HepG2 (cell line): ENCODE data around the gene PRAMEF4. TPM values are rescaled to one million over a fixed set of nuclear protein-coding genes. Genes with fewer than 3 reads are reported as not detected.
"Not testable (repeated sequence)": the region's sequence is repeated elsewhere in the genome, so short reads cannot be mapped to it uniquely, and the experiment has no call there.

Experiments used
- ATAC-seq: fragments of 200-7000 bp; cut with Tn5 transposase; 3 replicates; pipeline ENCODE4 v1.9.1; 2020; ENCODE audit warnings: mild to moderate bottlenecking, moderate library complexity
- Bru-seq: library from RNA; stranded (reverse); fragments of 400-500 nt; gene quantifications from one replicate; lab custom pipeline; 2021; lab: Mats Ljungman, UMichigan
- BruChase-seq, 2 experiments: library from RNA; stranded (reverse); fragments of 400-500 nt; gene quantifications; one replicate each; lab custom pipeline; 2021; lab: Mats Ljungman, UMichigan
- BruUV-seq: library from RNA; stranded (reverse); fragments of 400-500 nt; replicated peaks from 2 replicates; lab custom pipeline; 2021; lab: Mats Ljungman, UMichigan
- CTCF ChIA-PET: fragments of 300-600 bp; formaldehyde crosslinking; extraction: SDS; loops from one replicate; lab custom pipeline; 2021; ENCODE audit warnings: low total read pairs, inconsistent platforms, low intra/inter-chr PET ratio; lab: Yijun Ruan, JAX
- POLR2A ChIA-PET: fragments of 350-600 bp; sonication (Branson Sonifier 250); formaldehyde crosslinking; loops from one replicate; lab custom pipeline; 2020; ENCODE audit warnings: antibody characterized with exemption, inconsistent platforms; lab: Yijun Ruan, JAX
- DNase-seq: peaks from one replicate; pipeline ENCODE4 v3.0.0-alpha.2; 2015; ENCODE audit warnings: low spot score
- FAIRE-seq: peaks from 3 replicates; lab custom pipeline; 2011; peaks lifted over from hg19 to GRCh38; lab: Jason Lieb, UNC
- H2AFZ ChIP-seq: one replicate; pipeline ENCODE4 v1.6.1; 2011; ENCODE audit warnings: low read length, inconsistent platforms
- H3K27ac ChIP-seq: fragments of 300-600 bp; 3 replicates; pipeline ENCODE4 v1.8.0; 2011; ENCODE audit warnings: mixed run types, mild to moderate bottlenecking, mixed read lengths, low read length, inconsistent platforms; ENCODE audit not compliant: insufficient read depth; ENCODE audit errors: extremely low read length
- H3K27me3 ChIP-seq, 2 experiments: fragments of 200-600 bp in 1 of 2; 2 replicates in 1 of 2; 3 replicates in 1 of 2; pipeline versions ENCODE4 v1.6.0 to v1.8.0; 2011; ENCODE audit warnings: low read length in 2 of 2, mild to moderate bottlenecking in 2 of 2, moderate library complexity in 2 of 2, inconsistent platforms in 1 of 2; ENCODE audit not compliant: insufficient read depth in 2 of 2, control insufficient read depth in 1 of 2
- H3K36me3 ChIP-seq, 2 experiments: fragments of 200-600 bp in 1 of 2; replicated peaks in 1 of 2; 2 replicates in 1 of 2; 3 replicates in 1 of 2; pipeline versions ENCODE4 v1.5.1 to v1.8.0; 2011; ENCODE audit warnings: low read length in 2 of 2, inconsistent platforms in 1 of 2; ENCODE audit not compliant: insufficient read depth in 2 of 2, control insufficient read depth in 1 of 2
- H3K4me1 ChIP-seq: 2 replicates; pipeline ENCODE4 v1.5.1; 2012; ENCODE audit warnings: low read length, inconsistent platforms; ENCODE audit not compliant: insufficient read depth
- H3K4me2 ChIP-seq: 2 replicates; pipeline ENCODE4 v1.6.0; 2011; ENCODE audit warnings: low read depth, low read length, inconsistent platforms
- H3K4me3 ChIP-seq, 3 experiments: fragments of 200-600 bp in 1 of 3; sonication (generic), shearing (Covaris generic) in 1 of 3; replicated peaks in 1 of 3; 2 replicates each; pipeline ENCODE4 v1.5.1; 2011 to 2016; ENCODE audit warnings: low read length in 3 of 3, inconsistent platforms in 2 of 3, low read depth in 2 of 3, mild to moderate bottlenecking in 2 of 3, control low read depth in 1 of 3, mixed read lengths in 1 of 3; ENCODE audit not compliant: insufficient read depth in 1 of 3
- H3K79me2 ChIP-seq: one replicate; pipeline ENCODE4 v1.6.1; 2011; ENCODE audit warnings: low read length, inconsistent platforms; ENCODE audit not compliant: insufficient read depth
- H3K9ac ChIP-seq: 2 replicates; pipeline ENCODE4 v1.6.0; 2011; ENCODE audit warnings: mild to moderate bottlenecking, low read depth, low read length, inconsistent platforms; ENCODE audit not compliant: insufficient read depth
- H3K9me3 ChIP-seq: 2 replicates; pipeline ENCODE4 v1.5.1; 2012; ENCODE audit warnings: mild to moderate bottlenecking, low read length
- H4K20me1 ChIP-seq: 2 replicates; pipeline ENCODE4 v1.6.0; 2011; ENCODE audit warnings: inconsistent platforms, mild to moderate bottlenecking, low read length, moderate library complexity; ENCODE audit not compliant: insufficient read depth
- WGBS: methylation state at CpG from one replicate; pipeline ENCODE4 v1.1.6; 2017; ENCODE audit warnings: low lambda C conversion rate; 5-methylcytosine and 5-hydroxymethylcytosine counted together
- in situ Hi-C: cut with HindIII; loops from 2 replicates; pipeline ENCODE4 v1.10.0; 2017; ENCODE audit warnings: low pct_unique_long_range_greater_than_20kb; ENCODE audit not compliant: extremely low pct_ligation_motif_present
- intact Hi-C: fragments of 100-400 bp; cut with micrococcal nuclease; formaldehyde crosslinking; loops from one replicate; pipeline ENCODE4 v1.10.0; 2022; ENCODE audit not compliant: unreplicated experiment
- long read RNA-seq, 2 experiments: library from RNA in 1 of 2; library from polyadenylated mRNA in 1 of 2; stranded (forward) in 1 of 2; unstranded in 1 of 2; transcript quantifications; one replicate each; pipeline ENCODE4 v2.0.0, GENCODE V29; 2019 to 2022
- polyA minus RNA-seq, 3 experiments: library from RNA; depleted of rRNA, polyadenylated mRNA; stranded (reverse); fragments of >200 nt; gene quantifications; 2 replicates each; pipeline ENCODE4 v1.2.3, GENCODE V29; 2011; ENCODE audit warnings: low replicate concordance in 1 of 3
- polyA plus RNA-seq, 8 experiments: library from polyadenylated mRNA; depleted of rRNA in 3 of 8; stranded (reverse) in 7 of 8; unstranded in 1 of 8; fragments of >200 nt; fragmentation: Illumina TruSeq in 4 of 8; extraction: Trizol in 4 of 8; gene quantifications; 2 replicates each; pipeline versions ENCODE4 v1.2.1 to v1.2.3, GENCODE V29; 2011 to 2016; ENCODE audit warnings: low read depth in 4 of 8, missing spikeins in 1 of 8, mixed read lengths in 1 of 8; ENCODE audit not compliant: insufficient read depth in 1 of 8
- total RNA-seq, 5 experiments: library from RNA; depleted of rRNA; stranded (reverse); fragments of >200 nt; fragmentation: Illumina TruSeq; extraction: Trizol; gene quantifications; 2 replicates each; pipeline ENCODE4 v1.2.3, GENCODE V29; 2016; ENCODE audit warnings: low read depth in 1 of 5

The PRAMEF4 gene
- not detected in 2 replicates for total RNA-seq (2016; rRNA removed; fragmentation: Illumina TruSeq; extraction: Trizol)
- total RNA-seq (2016; cell fraction: cytosol; rRNA removed; fragmentation: Illumina TruSeq; extraction: Trizol; ENCODE audit: low read depth) = not detected in 2 replicates
- total RNA-seq (2016; cell fraction: insoluble cytoplasmic fraction; rRNA removed; fragmentation: Illumina TruSeq; extraction: Trizol) = not detected in 2 replicates
- not detected in 2 replicates for total RNA-seq (2016; cell fraction: membrane; rRNA removed; fragmentation: Illumina TruSeq; extraction: Trizol)
- total RNA-seq (2016; cell fraction: nucleus; rRNA removed; fragmentation: Illumina TruSeq; extraction: Trizol) = not detected in 2 replicates
- not detected in 2 replicates for polyA plus RNA-seq (2011; rRNA removed)
- polyA plus RNA-seq (2011; cell fraction: cytosol; rRNA removed) = not detected in 2 replicates
- polyA plus RNA-seq (2011; cell fraction: nucleus; rRNA removed) = not detected in 2 replicates
- not detected in 2 replicates for polyA plus RNA-seq (2012)
- not detected in 2 replicates for polyA plus RNA-seq (2016; cell fraction: cytosol; fragmentation: Illumina TruSeq; extraction: Trizol; ENCODE audit: low read depth)
- polyA plus RNA-seq (2016; cell fraction: insoluble cytoplasmic fraction; fragmentation: Illumina TruSeq; extraction: Trizol; ENCODE audit: low read depth) = not detected in 2 replicates
- polyA plus RNA-seq (2016; cell fraction: membrane; fragmentation: Illumina TruSeq; extraction: Trizol; ENCODE audit: low read depth) = not detected in 2 replicates
- polyA plus RNA-seq (2016; cell fraction: nucleus; fragmentation: Illumina TruSeq; extraction: Trizol; ENCODE audit: insufficient read depth, low read depth) = not detected in 2 replicates
- polyA minus RNA-seq (2011; rRNA and poly(A)+ RNA removed; ENCODE audit: low replicate concordance) = not detected in 2 replicates
- polyA minus RNA-seq (2011; cell fraction: cytosol; rRNA and poly(A)+ RNA removed) = not detected in 2 replicates
- polyA minus RNA-seq (2011; cell fraction: nucleus; rRNA and poly(A)+ RNA removed) = not detected in 2 replicates
- not detected for Bru-seq, nascent RNA
- not detected for BruChase-seq, experiment 1, labeled RNA remaining after a 6-hour chase
- not detected for BruChase-seq, experiment 2, labeled RNA remaining after a 2-hour chase
- long read RNA-seq, experiment 1 = 0 reads
- long read RNA-seq, experiment 2 = 0 reads

- H3K4me2 ChIP-seq, H2AFZ ChIP-seq, H3K9ac ChIP-seq, FAIRE-seq, CTCF ChIA-PET, H3K27ac ChIP-seq, POLR2A ChIA-PET, H3K79me2 ChIP-seq, BruUV-seq, ATAC-seq, intact Hi-C loops, in situ Hi-C loops, H3K4me3 ChIP-seq, H3K27me3 ChIP-seq, H3K4me1 ChIP-seq, H3K36me3 ChIP-seq, H3K9me3 ChIP-seq, H4K20me1 ChIP-seq, DNase-seq: not testable (repeated sequence)
- WGBS = 0% methylated on average over 3 of the region's 3 CpGs
These were observed at the start of gene PRAMEF4 for GRCh38 chr1:12886101-12886500. PRAMEF4 (minus strand) TSS chr1:12886201; CDS start chr1:12883394, 2,807 bp downstream.

- intact Hi-C loops, H3K9ac ChIP-seq, H3K4me1 ChIP-seq, in situ Hi-C loops, H3K4me2 ChIP-seq, H3K9me3 ChIP-seq, H3K79me2 ChIP-seq, DNase-seq, H3K4me3 ChIP-seq, CTCF ChIA-PET, H4K20me1 ChIP-seq, H2AFZ ChIP-seq, H3K27ac ChIP-seq, H3K27me3 ChIP-seq, POLR2A ChIA-PET, H3K36me3 ChIP-seq, BruUV-seq: not testable (repeated sequence)
- ATAC-seq = peak; percentile 68
- no CpG with 5 or more reads among the region's 5 CpGs for WGBS
- peak; percentile 21 for FAIRE-seq
These were observed 38.4 kb upstream of the PRAMEF4 start for GRCh38 chr1:12924368-12924767.
